UCSD-AML1 (cell line): Measurements from ENCODE around the gene GRIK3.

Experiments
- DNase-seq: peaks from one replicate; lab custom pipeline; 2025; ENCODE audit not compliant: unreplicated experiment; lab: John Stamatoyannopoulos, UW

GRIK3 gene

GRCh38 chr1:36796106-36796590, 238.2 kb downstream of the GRIK3 start:
- DNase-seq, result no peak

DNA sequence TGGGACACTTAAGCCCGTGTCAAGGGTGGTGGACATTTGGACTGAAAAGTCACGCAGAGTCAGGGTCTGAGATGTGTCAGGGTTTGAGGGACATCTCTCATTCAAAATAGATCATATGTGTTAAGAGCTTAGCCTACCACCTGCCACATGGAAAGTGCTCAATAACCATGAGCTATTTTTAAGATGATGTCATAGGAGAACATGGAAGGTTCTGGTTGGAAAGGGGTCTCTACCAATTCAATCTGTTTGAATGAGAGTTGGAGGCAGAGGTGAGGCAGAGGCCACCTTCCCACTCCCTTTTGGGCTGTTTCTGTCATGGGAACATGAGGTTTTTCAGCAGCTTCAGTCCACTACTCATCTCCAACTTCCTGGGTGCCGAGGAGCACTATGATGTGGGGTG, 239.9 kb downstream of the GRIK3 start:
- no peak for DNase-seq

GRCh38 chr1:36793452-36793851, 240.9 kb downstream of the GRIK3 start:
- no peak for DNase-seq

- DNase-seq, result no peak
Measured at GRCh38 chr1:36792292-36792691, 242.0 kb downstream of the GRIK3 start.

DNA sequence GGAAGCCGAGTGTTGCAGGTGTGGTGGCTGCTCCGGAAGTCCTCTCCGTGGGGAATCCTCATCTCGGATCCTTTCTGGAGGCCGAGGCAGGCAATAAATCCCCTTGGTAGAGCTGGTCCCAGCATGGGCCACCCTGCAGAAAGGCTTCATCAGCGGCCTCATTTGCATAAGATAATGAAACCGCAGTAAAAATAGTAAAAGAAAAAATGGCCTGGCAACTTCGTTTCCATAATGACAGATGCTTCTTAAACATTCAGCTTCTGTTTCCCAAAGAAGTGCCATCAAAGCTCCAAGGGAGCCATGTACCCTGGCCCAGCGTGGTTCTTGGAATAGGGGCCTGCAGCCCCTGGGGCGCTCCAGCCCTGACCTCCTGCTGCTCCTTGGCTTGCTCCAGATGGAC, 244.1 kb downstream of the GRIK3 start:
- DNase-seq, result no peak

GRCh38 chr1:36789535-36789934, 244.8 kb downstream of the GRIK3 start:
- DNase-seq, result no peak

DNA sequence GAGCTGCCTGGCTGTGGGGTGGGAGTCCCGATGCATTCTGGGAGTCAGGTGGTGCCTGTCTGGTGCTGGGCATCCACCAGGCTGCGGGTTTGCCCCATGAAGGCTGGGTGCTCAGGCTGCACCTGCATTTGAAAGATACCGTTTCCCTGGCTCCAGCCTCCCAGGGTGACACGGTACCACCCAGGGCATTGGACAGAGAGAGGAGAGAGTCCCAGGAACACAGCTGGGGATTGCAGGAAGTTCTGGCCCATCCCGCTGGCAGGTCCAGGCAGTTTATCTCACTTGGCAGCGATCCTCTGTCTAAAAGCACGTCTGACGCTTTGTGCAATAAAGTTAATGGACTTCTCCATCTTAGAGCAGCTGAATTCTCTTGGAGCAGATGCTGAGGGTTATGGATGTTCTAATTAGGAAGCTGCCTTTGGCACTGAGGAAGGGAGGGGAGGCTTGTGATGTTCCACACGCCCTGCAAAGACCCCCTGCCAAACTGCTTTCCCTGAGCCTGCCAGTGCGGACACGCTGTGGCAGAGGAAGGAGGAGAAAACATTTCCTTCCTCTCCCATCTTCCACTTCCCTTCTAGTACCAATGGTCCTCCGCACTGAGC, 246.9 kb downstream of the GRIK3 start:
- DNase-seq, result no peak

- DNase-seq, result no peak
Measured at GRCh38 chr1:36786425-36786824, 247.9 kb downstream of the GRIK3 start.

- DNase-seq, result no peak
Measured at GRCh38 chr1:36784147-36784859, 250.0 kb downstream of the GRIK3 start.

- no peak for DNase-seq
Measured at GRCh38 chr1:36783475-36783874, 250.8 kb downstream of the GRIK3 start.

DNA sequence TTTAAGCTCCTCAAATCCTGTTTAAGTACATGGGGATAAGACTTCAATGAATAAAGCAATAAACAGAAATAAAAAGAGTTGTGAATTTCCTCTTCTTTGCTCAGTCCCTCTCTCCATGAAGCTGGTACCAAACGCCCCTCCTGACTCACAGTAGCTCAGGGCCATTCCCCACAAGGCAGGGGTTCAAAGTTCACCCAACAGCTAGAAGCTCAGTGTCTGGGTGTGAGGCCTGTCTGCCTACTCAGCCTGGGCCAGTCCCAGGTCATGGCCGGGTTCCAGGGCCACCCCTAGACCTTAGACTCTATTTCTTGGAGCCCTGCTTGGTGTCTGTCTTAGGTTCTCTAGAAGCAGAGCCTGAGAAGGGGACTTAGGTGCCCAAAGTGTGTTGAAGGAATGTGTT, 251.5 kb downstream of the GRIK3 start:
- no peak for DNase-seq

DNA sequence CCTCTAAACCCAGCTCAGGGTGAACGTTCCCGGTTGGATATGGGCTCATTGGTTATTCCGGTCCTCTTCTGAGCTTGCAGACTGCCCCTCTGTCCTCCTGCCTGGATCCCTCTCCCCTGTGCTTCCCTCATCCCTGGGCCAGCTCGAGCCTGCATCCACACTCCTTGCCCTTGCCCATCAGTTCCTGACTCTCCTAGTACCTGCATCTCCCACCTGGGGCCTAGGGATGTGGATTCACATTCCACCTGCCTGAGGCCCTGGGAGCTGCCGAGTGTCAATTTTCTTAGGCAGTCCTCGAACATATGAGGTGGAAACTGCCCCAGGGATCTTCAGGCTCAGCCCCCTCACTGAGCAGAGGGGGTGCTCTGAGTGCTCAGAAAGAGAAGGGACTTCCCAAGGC, 252.2 kb downstream of the GRIK3 start:
- no peak for DNase-seq

DNA sequence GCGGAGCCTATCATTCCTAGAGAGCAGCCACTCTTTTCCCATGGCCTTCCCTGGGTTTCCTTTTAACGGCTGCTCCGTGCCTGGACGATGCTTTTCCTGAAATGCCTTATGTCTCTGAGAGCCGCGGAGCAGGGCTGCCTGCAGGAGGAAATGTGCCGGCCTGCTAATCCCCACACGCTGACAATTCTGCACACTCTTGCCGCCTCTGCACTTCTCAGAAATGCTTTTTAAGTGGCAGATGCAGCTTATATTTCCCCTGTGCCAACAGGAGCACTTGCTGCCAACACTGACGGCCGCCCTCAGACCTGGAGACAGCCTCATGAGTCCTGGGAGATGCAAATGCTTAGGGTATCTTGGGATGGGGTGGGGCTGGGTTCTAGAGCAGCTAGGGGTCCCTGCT, 253.2 kb downstream of the GRIK3 start:
- no peak for DNase-seq

DNA sequence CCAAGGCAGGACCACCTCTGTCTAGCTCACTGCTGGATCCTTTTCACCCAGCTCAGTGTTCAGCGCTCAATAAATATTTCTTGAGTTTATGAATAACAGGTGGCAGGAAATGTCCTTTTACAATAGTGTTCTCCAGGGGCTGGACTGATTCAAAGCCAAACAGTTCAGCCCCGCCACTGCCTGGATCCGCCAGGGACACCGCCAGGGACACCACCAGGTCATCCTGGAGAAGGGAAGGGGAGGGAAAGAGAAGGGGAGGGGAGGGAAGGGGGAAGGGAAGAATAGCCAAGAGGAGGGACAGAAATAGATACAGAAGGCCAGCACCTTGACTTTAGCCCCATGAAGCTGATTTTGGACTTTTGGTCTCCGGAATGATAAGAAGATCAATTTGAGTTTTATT, 255.6 kb downstream of the GRIK3 start:
- DNase-seq, result no peak

DNA sequence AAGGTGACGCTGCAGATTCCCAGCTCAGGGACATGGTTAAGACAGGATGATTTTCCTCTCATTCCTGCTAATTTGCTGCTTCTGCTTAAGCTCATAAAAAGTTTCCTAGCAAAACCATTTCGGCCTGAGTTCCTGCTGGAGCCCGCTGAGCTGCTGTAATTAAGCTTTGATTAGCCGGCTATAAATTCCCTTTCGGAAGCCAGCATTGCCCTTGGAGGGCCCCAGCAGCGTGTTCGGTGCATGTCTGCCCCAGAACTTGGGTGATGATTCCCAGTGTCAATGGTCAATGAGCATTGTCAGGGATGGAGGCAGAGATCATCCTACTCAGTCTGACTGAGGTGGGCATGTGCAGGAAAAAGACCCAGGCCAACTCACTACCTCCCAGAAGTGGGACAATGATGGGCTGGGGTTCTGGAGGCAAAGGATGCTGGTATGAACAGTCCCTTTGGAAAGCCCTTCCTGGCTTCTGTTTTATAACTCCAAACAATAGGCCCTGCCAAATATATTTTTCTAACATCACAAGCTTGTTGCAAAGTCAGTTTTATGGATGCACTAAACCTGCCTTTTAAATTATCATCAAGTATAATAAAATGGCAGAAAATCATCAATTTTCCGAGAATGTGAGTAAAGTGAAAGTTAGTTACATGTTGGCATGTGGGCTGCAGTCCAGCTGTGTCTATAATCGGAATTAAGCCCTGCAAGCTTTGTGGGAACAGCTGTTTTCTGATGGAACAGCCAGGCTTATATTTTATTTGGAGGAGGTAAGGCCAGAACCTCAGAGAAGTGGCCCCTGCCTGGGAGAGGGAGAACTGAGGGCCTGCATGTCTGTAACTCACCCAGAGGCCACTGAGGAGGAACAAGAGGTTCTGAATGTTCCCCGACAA, 257.1 kb downstream of the GRIK3 start:
- DNase-seq, result no peak

GRCh38 chr1:36776256-36776655, 258.1 kb downstream of the GRIK3 start:
- DNase-seq, result no peak

GRCh38 chr1:36775716-36776115, 258.6 kb downstream of the GRIK3 start:
- no peak for DNase-seq

- DNase-seq, result no peak
Measured at GRCh38 chr1:36773827-36774541, 260.3 kb downstream of the GRIK3 start.

GRCh38 chr1:36772647-36773495, 261.4 kb downstream of the GRIK3 start:
- no peak for DNase-seq

GRCh38 chr1:36771660-36772284, 262.5 kb downstream of the GRIK3 start:
- no peak for DNase-seq
